Type B pancreatic cell (in vitro differentiated cells): ENCODE measurements around the gene FBXO24. TPM values are rescaled to one million over a fixed set of nuclear protein-coding genes. Genes with fewer than 3 reads are reported as not detected.

ENCODE experiments used
- DNase-seq: peaks from one replicate; pipeline ENCODE4 v3.0.0; 2021; ENCODE audit warnings: mixed read lengths; ENCODE audit not compliant: unreplicated experiment; ENCODE audit errors: extremely low spot score
- H3K27ac Mint-ChIP-seq: 2 replicates; pipeline ENCODE4 v1.8.0; 2021; ENCODE audit warnings: mild to moderate bottlenecking, mixed read lengths
- H3K27me3 Mint-ChIP-seq: 2 replicates; pipeline ENCODE4 v1.8.0; 2021; ENCODE audit warnings: mixed read lengths
- H3K36me3 Mint-ChIP-seq: 2 replicates; pipeline ENCODE4 v1.8.0; 2021; ENCODE audit warnings: mixed read lengths
- H3K4me1 Mint-ChIP-seq: one replicate; pipeline ENCODE4 v1.8.0; 2021; ENCODE audit warnings: mixed read lengths; ENCODE audit not compliant: unreplicated experiment
- H3K4me3 Mint-ChIP-seq: 2 replicates; pipeline ENCODE4 v1.8.0; 2021; ENCODE audit warnings: mild to moderate bottlenecking, mixed read lengths
- H3K9me3 Mint-ChIP-seq: 2 replicates; pipeline ENCODE4 v1.8.0; 2021; ENCODE audit warnings: mixed read lengths
- CTCF ChIP-seq: fragments of 200-600 bp; sonication (generic); conservative IDR thresholded peaks from 2 replicates; pipeline ENCODE4 v1.5.0; 2021; ENCODE audit warnings: antibody characterized with exemption, mild to moderate bottlenecking
- total RNA-seq: library from RNA; stranded (reverse); gene quantifications from 2 replicates; pipeline ENCODE4 v1.2.1, GENCODE V29; 2021; ENCODE audit warnings: low replicate concordance

The FBXO24 gene
- total RNA-seq, 1 donor from 2014 or later = 0.77 TPM

- no peak for TF ChIP-seq CTCF
- no peak for DNase-seq
- Mint-ChIP-seq H3K9me3 (no peaks in the 10 kb centered on the region), H3K27ac (no peak overlapping the region), H3K27me3 (no peaks in the 10 kb centered on the region), H3K4me3 (peak overlapping the region; percentile 78), H3K4me1 (peaks cover 9% of the 10 kb centered on the region), H3K36me3 (peaks cover 6% of the 10 kb centered on the region)
Measured at GRCh38 chr7:100626055-100626454, 39.9 kb downstream of the FBXO24 start.

- DNase-seq = no peak
- no peak for TF ChIP-seq CTCF
- H3K4me1 Mint-ChIP-seq = peaks cover 9% of the 10 kb centered on the region
- H3K27ac Mint-ChIP-seq = no peak overlapping the region
- H3K9me3 Mint-ChIP-seq = no peaks in the 10 kb centered on the region
- H3K27me3 Mint-ChIP-seq = no peaks in the 10 kb centered on the region
- peak overlapping the region; percentile 78 for H3K4me3 Mint-ChIP-seq
- H3K36me3 Mint-ChIP-seq = peaks cover 3% of the 10 kb centered on the region
Measured at GRCh38 chr7:100626530-100627237, 40.6 kb downstream of the FBXO24 start.

- Mint-ChIP-seq H3K4me1 (peaks cover 9% of the 10 kb centered on the region), H3K9me3 (no peaks in the 10 kb centered on the region), H3K4me3 (no peak overlapping the region), H3K27ac (no peak overlapping the region), H3K36me3 (no peaks in the 10 kb centered on the region), H3K27me3 (peaks cover 4% of the 10 kb centered on the region)
- DNase-seq = no peak
- TF ChIP-seq CTCF = no peak
Measured at GRCh38 chr7:100627238-100627549, 41.1 kb downstream of the FBXO24 start.

GRCh38 chr7:100629117-100629716, 43.1 kb downstream of the FBXO24 start:
- H3K27ac Mint-ChIP-seq = no peak overlapping the region
- H3K9me3 Mint-ChIP-seq = no peaks in the 10 kb centered on the region
- peaks cover 19% of the 10 kb centered on the region for H3K27me3 Mint-ChIP-seq
- no peaks in the 10 kb centered on the region for H3K36me3 Mint-ChIP-seq
- H3K4me3 Mint-ChIP-seq = no peak overlapping the region
- TF ChIP-seq CTCF = peak; percentile 61
- peaks cover 5% of the 10 kb centered on the region for H3K4me1 Mint-ChIP-seq
- no peak for DNase-seq

GRCh38 chr7:100630066-100630465, 43.9 kb downstream of the FBXO24 start:
- Mint-ChIP-seq H3K36me3 (no peaks in the 10 kb centered on the region), H3K27me3 (peaks cover 26% of the 10 kb centered on the region)

More at GRCh38 chr7:100630066-100630465, 43.9 kb downstream of the FBXO24 start:
- H3K4me3 Mint-ChIP-seq = no peak overlapping the region
- H3K4me1 Mint-ChIP-seq = peaks cover 4% of the 10 kb centered on the region
- no peaks in the 10 kb centered on the region for H3K9me3 Mint-ChIP-seq
- DNase-seq = no peak
- TF ChIP-seq CTCF = no peak
- H3K27ac Mint-ChIP-seq = no peak overlapping the region
